Measurements from ENCODE around the gene AQP12B.

Gene AQP12B

DNA sequence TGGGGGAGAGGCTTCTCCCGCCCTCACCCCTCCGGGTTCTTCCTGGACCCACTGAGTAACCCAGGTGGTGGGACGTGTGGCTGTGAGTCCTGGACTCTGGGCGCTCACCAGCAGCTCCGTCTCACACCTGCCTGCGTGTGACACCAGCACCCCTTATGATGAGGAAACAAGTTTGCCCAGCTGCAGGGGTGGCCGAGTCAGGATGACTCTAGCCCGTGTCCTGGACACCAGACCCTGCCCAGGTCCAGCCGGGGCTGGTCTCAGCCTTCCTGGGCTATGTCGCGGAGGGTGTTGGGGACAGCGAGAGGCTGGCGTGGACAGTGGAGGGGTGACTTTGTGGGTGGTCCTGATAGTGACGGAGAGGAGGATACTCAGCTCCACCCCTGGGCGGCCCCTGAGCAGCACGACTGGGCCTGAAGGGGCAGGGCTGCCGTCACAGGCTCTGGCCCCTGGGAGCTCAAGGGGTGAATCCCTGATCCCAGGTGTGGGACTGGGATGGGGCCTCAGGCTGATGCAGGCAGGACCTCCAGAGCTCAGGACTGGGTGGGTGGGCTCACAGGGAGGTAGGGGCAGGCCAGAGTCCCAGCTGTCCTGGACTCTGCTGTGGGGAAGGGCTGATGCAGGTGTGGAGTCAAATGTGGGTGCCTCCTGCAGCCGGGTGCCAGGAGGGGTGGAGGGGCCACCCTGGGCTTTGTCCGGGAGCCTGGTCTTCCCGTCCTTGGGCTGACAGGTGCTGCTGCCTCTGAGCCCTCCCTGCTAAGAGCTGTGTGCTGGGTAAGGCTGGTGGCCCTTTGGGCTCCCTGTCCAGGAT is 53.7 kb downstream of the AQP12B start:
- H3K9ac ChIP-seq (ENCODE audit: low read length) = no peak overlapping the region
- H3K18ac ChIP-seq (ENCODE audit: low read depth in 1 of 2, low read length in 2 of 2) = no peak overlapping the region
- H3K4me3 ChIP-seq (ENCODE audit: insufficient read depth in 1 of 2, low read depth in 1 of 2, low read length in 2 of 2) = no peak overlapping the region
- H3K23ac ChIP-seq (ENCODE audit: low read length in 2 of 2) = no peak overlapping the region
- DNase-seq = no peak
- H4K8ac ChIP-seq (ENCODE audit: low read length) = no peak overlapping the region
- no peak overlapping the region for H3K4ac ChIP-seq (ENCODE audit: low read depth in 1 of 2, low read length in 2 of 2)
- peaks cover 14% of the 10 kb centered on the region for H3K4me1 ChIP-seq (ENCODE audit: control insufficient read depth, insufficient read depth, low read depth, low read length)
- no peak overlapping the region for H2AK5ac ChIP-seq (ENCODE audit: low read length, severe bottlenecking)
- 84% methylated on average over 20 of the region's 20 CpGs for WGBS
- no peak overlapping the region for H3K4me2 ChIP-seq (ENCODE audit: low read length, poor library complexity, severe bottlenecking)
- no peaks in the 10 kb centered on the region for H3K79me1 ChIP-seq (replicated peaks; ENCODE audit: low read length, poor library complexity, severe bottlenecking)
- H3K27ac ChIP-seq (ENCODE audit: low read length, poor library complexity, severe bottlenecking) = no peak overlapping the region
- no peak overlapping the region for H2BK15ac ChIP-seq (ENCODE audit: low read depth, poor library complexity, severe bottlenecking)
- H2BK5ac ChIP-seq (ENCODE audit: low read depth, low read length, poor library complexity, severe bottlenecking) = no peak overlapping the region
- peaks cover 0 to 12% of the 10 kb centered on the region in 2 experiments for H3K36me3 ChIP-seq (ENCODE audit: control insufficient read depth in 1 of 2, insufficient read depth in 2 of 2, low read depth in 1 of 2, low read length in 2 of 2)
- H2BK12ac ChIP-seq (ENCODE audit: low read length in 2 of 2) = no peak overlapping the region
- peaks cover 11% of the 10 kb centered on the region for H3K9me3 ChIP-seq (ENCODE audit: control insufficient read depth, low read length)
- no peak overlapping the region for H4K91ac ChIP-seq (ENCODE audit: low read length)
- H2AFZ ChIP-seq (ENCODE audit: low read depth, low read length) = no peak overlapping the region
- no peak overlapping the region for H2BK120ac ChIP-seq (ENCODE audit: low read depth, low read length)
- H3K27me3 ChIP-seq (ENCODE audit: control insufficient read depth in 1 of 2, insufficient read depth in 1 of 2, low read length in 2 of 2) = peaks cover 0 to 28% of the 10 kb centered on the region in 2 experiments
- H3K14ac ChIP-seq (ENCODE audit: low read length in 2 of 2) = no peak overlapping the region

DNA sequence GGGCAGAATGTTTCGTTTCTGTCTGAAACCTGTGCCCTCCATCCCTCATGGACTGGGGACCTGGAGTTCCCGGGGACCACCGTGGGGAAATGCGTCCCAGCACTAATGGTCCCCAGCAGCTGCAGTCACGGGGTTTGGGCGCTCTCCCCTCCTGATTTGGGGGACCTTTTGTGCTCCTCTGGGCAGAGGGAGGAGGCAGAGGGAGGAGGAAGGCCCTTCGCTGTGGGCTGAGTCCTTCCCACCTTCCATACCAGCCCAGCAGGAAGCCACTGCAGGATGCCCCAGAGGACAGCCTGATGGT is 54.2 kb downstream of the AQP12B start:
- Histone ChIP-seq H3K18ac (ENCODE audit: low read depth in 1 of 2, low read length in 2 of 2) (no peak overlapping the region), H3K23ac (ENCODE audit: low read length in 2 of 2) (no peak overlapping the region)
- WGBS = 46% methylated on average over 2 of the region's 7 CpGs

DNA sequence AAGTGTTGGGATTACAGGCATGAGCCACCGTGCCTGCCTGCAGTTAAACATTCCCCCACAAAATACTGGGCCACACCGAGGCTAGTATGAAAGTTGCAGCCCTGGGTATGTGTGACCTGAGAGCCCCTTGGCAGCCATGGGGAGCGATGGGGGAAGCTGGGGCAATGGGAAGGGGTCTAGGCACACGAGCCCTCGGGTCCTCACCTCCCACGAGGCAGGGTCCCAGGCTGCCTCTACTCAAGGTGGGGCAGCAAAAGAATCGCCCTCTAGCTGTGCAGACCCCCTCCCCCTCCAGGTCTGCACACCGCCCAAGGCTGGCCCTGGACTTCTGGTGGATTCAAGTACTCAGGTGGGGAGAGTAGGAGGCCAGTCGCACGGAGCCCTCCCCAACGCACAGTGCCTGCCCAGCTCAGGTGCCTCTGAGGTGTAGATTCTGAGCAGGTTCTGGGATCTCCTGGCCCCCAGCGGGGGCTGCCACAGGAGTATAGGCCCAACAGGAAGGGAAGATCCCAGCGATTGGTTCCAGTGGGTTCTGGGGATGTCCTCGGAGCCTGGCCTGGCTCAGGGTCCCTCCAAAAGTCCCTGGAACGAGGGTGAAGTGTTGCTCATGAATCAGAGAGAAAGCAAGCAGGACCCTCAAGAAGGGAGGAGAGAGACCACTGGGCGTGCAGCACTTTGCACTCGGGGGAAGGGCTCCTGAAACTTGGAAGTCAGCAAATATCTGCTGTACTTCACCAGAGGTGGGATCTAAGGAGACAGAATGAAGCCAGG is 54.8 kb downstream of the AQP12B start:
- Histone ChIP-seq H3K23ac (ENCODE audit: low read length in 2 of 2) (no peak overlapping the region), H4K8ac (ENCODE audit: low read length) (no peak overlapping the region)
- 79% methylated on average over 17 of the region's 17 CpGs for WGBS

More for the DNA sequence above, 54.2 kb downstream of the AQP12B start:
- Histone ChIP-seq H3K4me1 (ENCODE audit: control insufficient read depth, insufficient read depth, low read depth, low read length) (peaks cover 14% of the 10 kb centered on the region), H2BK15ac (ENCODE audit: low read depth, poor library complexity, severe bottlenecking) (no peak overlapping the region), H3K36me3 (ENCODE audit: control insufficient read depth in 1 of 2, insufficient read depth in 2 of 2, low read depth in 1 of 2, low read length in 2 of 2) (peaks cover 0 to 12% of the 10 kb centered on the region in 2 experiments), H3K4ac (ENCODE audit: low read depth in 1 of 2, low read length in 2 of 2) (no peak overlapping the region), H2AK5ac (ENCODE audit: low read length, severe bottlenecking) (no peak overlapping the region), H3K14ac (ENCODE audit: low read length in 2 of 2) (no peak overlapping the region), H3K4me2 (ENCODE audit: low read length, poor library complexity, severe bottlenecking) (no peak overlapping the region), H2BK5ac (ENCODE audit: low read depth, low read length, poor library complexity, severe bottlenecking) (no peak overlapping the region), H2BK12ac (ENCODE audit: low read length in 2 of 2) (no peak overlapping the region), H2BK120ac (ENCODE audit: low read depth, low read length) (no peak overlapping the region), H3K79me1 (replicated peaks; ENCODE audit: low read length, poor library complexity, severe bottlenecking) (no peaks in the 10 kb centered on the region), H3K9ac (ENCODE audit: low read length) (no peak overlapping the region), H3K27ac (ENCODE audit: low read length, poor library complexity, severe bottlenecking) (no peak overlapping the region), H3K27me3 (ENCODE audit: control insufficient read depth in 1 of 2, insufficient read depth in 1 of 2, low read length in 2 of 2) (peaks cover 0 to 28% of the 10 kb centered on the region in 2 experiments), H2AFZ (ENCODE audit: low read depth, low read length) (no peak overlapping the region), H3K9me3 (ENCODE audit: control insufficient read depth, low read length) (peaks cover 6% of the 10 kb centered on the region), H4K8ac (ENCODE audit: low read length) (no peak overlapping the region), H3K4me3 (ENCODE audit: insufficient read depth in 1 of 2, low read depth in 1 of 2, low read length in 2 of 2) (no peak overlapping the region), H4K91ac (ENCODE audit: low read length) (no peak overlapping the region)
- no peak for DNase-seq

DNA sequence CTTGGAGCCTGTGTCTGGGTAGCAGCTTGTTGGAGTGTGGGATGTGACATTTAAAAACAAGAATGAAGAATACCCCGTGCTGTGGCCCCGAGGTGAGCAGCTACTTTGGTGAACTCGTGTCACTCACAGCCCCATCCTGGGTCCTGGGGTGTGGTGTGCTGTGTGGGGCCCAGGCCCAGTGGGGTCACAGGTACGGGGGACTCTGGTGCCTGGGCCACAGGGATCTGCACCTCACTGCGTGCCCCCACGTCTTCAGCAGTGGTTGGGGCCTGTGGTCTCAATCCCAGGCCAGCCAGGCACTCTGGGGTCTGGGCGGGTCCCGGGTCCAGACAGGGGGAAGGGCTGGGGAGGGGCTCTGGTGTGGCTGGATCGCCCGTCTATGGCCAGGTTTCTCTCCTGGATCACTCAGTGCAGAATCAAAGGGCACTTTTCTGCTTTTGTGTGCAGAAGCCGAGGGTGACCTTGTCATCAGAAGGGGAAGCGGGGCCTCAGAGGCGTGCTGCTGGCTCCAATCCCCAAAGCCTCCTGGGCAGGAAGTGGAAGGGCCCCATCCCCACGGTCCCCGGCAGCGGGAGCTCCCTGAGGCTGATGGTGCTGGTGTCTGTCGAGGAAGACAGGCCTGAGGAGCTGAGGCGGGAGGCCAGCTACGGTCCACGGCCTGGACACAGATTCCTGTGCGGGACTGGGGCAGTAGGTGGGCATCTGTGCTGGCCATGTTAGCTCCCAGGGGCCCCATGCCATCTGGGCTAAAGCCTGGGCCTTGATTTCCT is 56.0 kb downstream of the AQP12B start:
- no peak for DNase-seq
- H3K4me3 ChIP-seq (ENCODE audit: insufficient read depth in 1 of 2, low read depth in 1 of 2, low read length in 2 of 2) = no peak overlapping the region
- H3K9me3 ChIP-seq (ENCODE audit: control insufficient read depth, low read length) = no peaks in the 10 kb centered on the region
- H3K4ac ChIP-seq (ENCODE audit: low read depth in 1 of 2, low read length in 2 of 2) = no peak overlapping the region
- no peak overlapping the region for H2BK15ac ChIP-seq (ENCODE audit: low read depth, poor library complexity, severe bottlenecking)
- peaks cover 0 to 9% of the 10 kb centered on the region in 2 experiments for H3K36me3 ChIP-seq (ENCODE audit: control insufficient read depth in 1 of 2, insufficient read depth in 2 of 2, low read depth in 1 of 2, low read length in 2 of 2)
- no peak overlapping the region for H2BK120ac ChIP-seq (ENCODE audit: low read depth, low read length)
- 73% methylated on average over 21 of the region's 21 CpGs for WGBS
- H3K27ac ChIP-seq (ENCODE audit: low read length, poor library complexity, severe bottlenecking) = no peak overlapping the region
- no peak overlapping the region for H4K91ac ChIP-seq (ENCODE audit: low read length)
- H2BK12ac ChIP-seq (ENCODE audit: low read length in 2 of 2) = no peak overlapping the region
- H3K79me1 ChIP-seq (replicated peaks; ENCODE audit: low read length, poor library complexity, severe bottlenecking) = no peaks in the 10 kb centered on the region
- no peak overlapping the region for H2AFZ ChIP-seq (ENCODE audit: low read depth, low read length)
- H3K14ac ChIP-seq (ENCODE audit: low read length in 2 of 2) = no peak overlapping the region
- no peak overlapping the region for H4K8ac ChIP-seq (ENCODE audit: low read length)
- H3K4me2 ChIP-seq (ENCODE audit: low read length, poor library complexity, severe bottlenecking) = no peak overlapping the region
- no peak overlapping the region for H2BK5ac ChIP-seq (ENCODE audit: low read depth, low read length, poor library complexity, severe bottlenecking)
- H3K4me1 ChIP-seq (ENCODE audit: control insufficient read depth, insufficient read depth, low read depth, low read length) = peaks cover 14% of the 10 kb centered on the region
- no peak overlapping the region for H3K18ac ChIP-seq (ENCODE audit: low read depth in 1 of 2, low read length in 2 of 2)
- no peak overlapping the region for H3K23ac ChIP-seq (ENCODE audit: low read length in 2 of 2)
- peaks cover 0 to 28% of the 10 kb centered on the region in 2 experiments for H3K27me3 ChIP-seq (ENCODE audit: control insufficient read depth in 1 of 2, insufficient read depth in 1 of 2, low read length in 2 of 2)
- H3K9ac ChIP-seq (ENCODE audit: low read length) = no peak overlapping the region
- H2AK5ac ChIP-seq (ENCODE audit: low read length, severe bottlenecking) = no peak overlapping the region

More for the DNA sequence above, 54.8 kb downstream of the AQP12B start:
- H3K36me3 ChIP-seq (ENCODE audit: control insufficient read depth in 1 of 2, insufficient read depth in 2 of 2, low read depth in 1 of 2, low read length in 2 of 2) = peaks cover 0 to 12% of the 10 kb centered on the region in 2 experiments
- no peak overlapping the region for H2BK5ac ChIP-seq (ENCODE audit: low read depth, low read length, poor library complexity, severe bottlenecking)
- H3K4me3 ChIP-seq (ENCODE audit: insufficient read depth in 1 of 2, low read depth in 1 of 2, low read length in 2 of 2) = peak overlapping the region in 1 of 2 experiments; percentile 5
- peaks cover 14% of the 10 kb centered on the region for H3K4me1 ChIP-seq (ENCODE audit: control insufficient read depth, insufficient read depth, low read depth, low read length)
- no peak overlapping the region for H2AFZ ChIP-seq (ENCODE audit: low read depth, low read length)
- no peaks in the 10 kb centered on the region for H3K79me1 ChIP-seq (replicated peaks; ENCODE audit: low read length, poor library complexity, severe bottlenecking)
- peaks cover 5% of the 10 kb centered on the region for H3K9me3 ChIP-seq (ENCODE audit: control insufficient read depth, low read length)
- no peak overlapping the region for H2BK12ac ChIP-seq (ENCODE audit: low read length in 2 of 2)
- H2BK15ac ChIP-seq (ENCODE audit: low read depth, poor library complexity, severe bottlenecking) = no peak overlapping the region
- no peak overlapping the region for H2BK120ac ChIP-seq (ENCODE audit: low read depth, low read length)
- H2AK5ac ChIP-seq (ENCODE audit: low read length, severe bottlenecking) = no peak overlapping the region
- H4K91ac ChIP-seq (ENCODE audit: low read length) = no peak overlapping the region
- H3K14ac ChIP-seq (ENCODE audit: low read length in 2 of 2) = no peak overlapping the region
- H3K9ac ChIP-seq (ENCODE audit: low read length) = no peak overlapping the region
- peaks cover 0 to 28% of the 10 kb centered on the region in 2 experiments for H3K27me3 ChIP-seq (ENCODE audit: control insufficient read depth in 1 of 2, insufficient read depth in 1 of 2, low read length in 2 of 2)
- no peak overlapping the region for H3K18ac ChIP-seq (ENCODE audit: low read depth in 1 of 2, low read length in 2 of 2)
- no peak for DNase-seq
- no peak overlapping the region for H3K4ac ChIP-seq (ENCODE audit: low read depth in 1 of 2, low read length in 2 of 2)
- no peak overlapping the region for H3K4me2 ChIP-seq (ENCODE audit: low read length, poor library complexity, severe bottlenecking)
- H3K27ac ChIP-seq (ENCODE audit: low read length, poor library complexity, severe bottlenecking) = no peak overlapping the region

All from mesenchymal stem cell (in vitro differentiated cells and primary cell).